H9 (cell line): ENCODE measurements around the gene CYP2J2. TPM values are rescaled to one million over a fixed set of nuclear protein-coding genes. Genes with fewer than 3 reads are reported as not detected.

Source experiments
- DNase-seq: peaks from one replicate; pipeline ENCODE4 v3.0.0-alpha.2; 2017
- H2AFZ ChIP-seq: one replicate; pipeline ENCODE4 v1.6.1; 2013; ENCODE audit warnings: mild to moderate bottlenecking, low read length, control low read depth, moderate library complexity
- H2AK5ac ChIP-seq: 2 replicates; pipeline ENCODE4 v1.6.1; 2013; ENCODE audit warnings: low read length, control low read depth, mixed read lengths; ENCODE audit not compliant: insufficient read length
- H2BK120ac ChIP-seq: one replicate; pipeline ENCODE4 v1.6.1; 2013; ENCODE audit warnings: low read depth, mild to moderate bottlenecking, low read length, control low read depth, inconsistent platforms; ENCODE audit not compliant: poor library complexity, severe bottlenecking
- H2BK12ac ChIP-seq: 2 replicates; pipeline ENCODE4 v1.6.1; 2013; ENCODE audit warnings: low read length, control low read depth, mixed read lengths, low read depth; ENCODE audit not compliant: insufficient read length
- H2BK15ac ChIP-seq: 2 replicates; pipeline ENCODE4 v1.6.1; 2013; ENCODE audit warnings: low read depth, low read length, control low read depth
- H2BK20ac ChIP-seq: one replicate; pipeline ENCODE4 v1.6.1; 2013; ENCODE audit warnings: low read depth, mild to moderate bottlenecking, low read length, control low read depth, inconsistent platforms; ENCODE audit not compliant: poor library complexity, severe bottlenecking
- H2BK5ac ChIP-seq: 2 replicates; pipeline ENCODE4 v1.6.1; 2013; ENCODE audit warnings: low read length, control low read depth, mixed read lengths; ENCODE audit not compliant: insufficient read length
- H3K14ac ChIP-seq: 2 replicates; pipeline ENCODE4 v1.6.1; 2013; ENCODE audit warnings: low read length, control low read depth; ENCODE audit not compliant: insufficient read depth
- H3K18ac ChIP-seq: 2 replicates; pipeline ENCODE4 v1.6.1; 2013; ENCODE audit warnings: low read depth, mild to moderate bottlenecking, mixed read lengths, low read length, control low read depth; ENCODE audit not compliant: insufficient read length
- H3K23ac ChIP-seq: 2 replicates; pipeline ENCODE4 v1.6.1; 2013; ENCODE audit warnings: low read length, control low read depth, mixed read lengths, low read depth; ENCODE audit not compliant: insufficient read length
- H3K23me2 ChIP-seq: 2 replicates; pipeline ENCODE4 v1.6.1; 2013; ENCODE audit warnings: low read depth, mild to moderate bottlenecking, mixed read lengths, low read length, control low read depth; ENCODE audit not compliant: insufficient read length, poor library complexity, severe bottlenecking
- H3K27ac ChIP-seq: 2 replicates; pipeline ENCODE4 v1.5.1; 2013; ENCODE audit warnings: low read length, control low read depth, mixed read lengths, low read depth; ENCODE audit not compliant: insufficient read length
- H3K27me3 ChIP-seq: 2 replicates; pipeline ENCODE4 v1.6.1; 2013; ENCODE audit warnings: low read length, control low read depth, inconsistent platforms; ENCODE audit not compliant: insufficient read depth
- H3K4ac ChIP-seq: 2 replicates; pipeline ENCODE4 v1.6.1; 2013; ENCODE audit warnings: low read depth, mild to moderate bottlenecking, control low read depth, inconsistent platforms, low read length, moderate library complexity
- H3K4me1 ChIP-seq: 2 replicates; pipeline ENCODE4 v1.6.1; 2013; ENCODE audit warnings: low read length, control low read depth, inconsistent platforms; ENCODE audit not compliant: insufficient read depth
- H3K4me2 ChIP-seq: 2 replicates; pipeline ENCODE4 v1.6.1; 2013; ENCODE audit warnings: low read length, control low read depth, mixed read lengths; ENCODE audit not compliant: insufficient read length, insufficient read depth
- H3K56ac ChIP-seq: 2 replicates; pipeline ENCODE4 v1.6.1; 2013; ENCODE audit warnings: low read depth, mild to moderate bottlenecking, mixed read lengths, low read length, control low read depth; ENCODE audit not compliant: insufficient read length
- H3K79me1 ChIP-seq: 2 replicates; pipeline ENCODE4 v1.6.1; 2013; ENCODE audit warnings: low read depth, mild to moderate bottlenecking, moderate library complexity, low read length, control low read depth, inconsistent platforms; ENCODE audit not compliant: insufficient read depth, poor library complexity, severe bottlenecking
- H3K79me2 ChIP-seq: 2 replicates; pipeline ENCODE4 v1.6.1; 2013; ENCODE audit warnings: low read length, control low read depth, inconsistent platforms; ENCODE audit not compliant: insufficient read depth
- H3K9ac ChIP-seq: 2 replicates; pipeline ENCODE4 v1.6.1; 2013; ENCODE audit warnings: low read length, control low read depth, mixed read lengths; ENCODE audit not compliant: insufficient read length; ENCODE audit errors: extremely low read depth
- H3K9me3 ChIP-seq: one replicate; pipeline ENCODE4 v1.6.1; 2013; ENCODE audit warnings: low read depth, low read length, inconsistent platforms; ENCODE audit not compliant: control insufficient read depth
- H3T11ph ChIP-seq: one replicate; pipeline ENCODE4 v1.6.1; 2013; ENCODE audit warnings: mild to moderate bottlenecking, low read length, control low read depth, inconsistent platforms
- H4K20me1 ChIP-seq: one replicate; pipeline ENCODE4 v1.6.1; 2013; ENCODE audit not compliant: control insufficient read depth, insufficient read length, insufficient read depth
- H4K5ac ChIP-seq: 2 replicates; pipeline ENCODE4 v1.6.1; 2013; ENCODE audit warnings: low read depth, mild to moderate bottlenecking, mixed read lengths, low read length, control low read depth; ENCODE audit not compliant: insufficient read length
- H4K8ac ChIP-seq: replicated peaks from 2 replicates; pipeline ENCODE4 v1.6.1; 2013; ENCODE audit warnings: low read length, control low read depth, mixed read lengths, low read depth; ENCODE audit not compliant: insufficient read length
- H4K91ac ChIP-seq: 2 replicates; pipeline ENCODE4 v1.6.1; 2013; ENCODE audit warnings: low read depth, mild to moderate bottlenecking, moderate library complexity, mixed read lengths, low read length, control low read depth; ENCODE audit not compliant: insufficient read length
- H3K27ac Mint-ChIP-seq, 3 experiments: 2 replicates in 2 of 3; 3 replicates in 1 of 3; pipeline ENCODE4 v1.8.0; 2020 to 2021; ENCODE audit warnings: mixed read lengths in 3 of 3, mild to moderate bottlenecking in 1 of 3, moderate library complexity in 1 of 3
- H3K27me3 Mint-ChIP-seq: 2 replicates; pipeline ENCODE4 v1.8.0; 2021; ENCODE audit warnings: low read depth, mild to moderate bottlenecking, moderate library complexity, mixed read lengths
- H3K36me3 Mint-ChIP-seq, 3 experiments: 2 replicates in 2 of 3; 3 replicates in 1 of 3; pipeline ENCODE4 v1.8.0; 2020 to 2021; ENCODE audit warnings: low read depth in 3 of 3, mixed read lengths in 3 of 3; ENCODE audit not compliant: insufficient read depth in 1 of 3
- H3K4me1 Mint-ChIP-seq, 2 experiments: 2 replicates each; pipeline ENCODE4 v1.8.0; 2020; ENCODE audit warnings: mixed read lengths in 2 of 2
- H3K4me3 Mint-ChIP-seq, 2 experiments: 2 replicates in 1 of 2; 3 replicates in 1 of 2; pipeline ENCODE4 v1.8.0; 2020 to 2021; ENCODE audit warnings: mild to moderate bottlenecking in 2 of 2, mixed read lengths in 2 of 2, moderate library complexity in 1 of 2
- H3K9me3 Mint-ChIP-seq, 2 experiments: 2 replicates in 1 of 2; 3 replicates in 1 of 2; pipeline ENCODE4 v1.8.0; 2020; ENCODE audit warnings: mild to moderate bottlenecking in 2 of 2, mixed read lengths in 2 of 2, moderate library complexity in 1 of 2
- CTCF ChIP-seq: fragments of 200-600 bp; sonication (generic); conservative IDR thresholded peaks from 3 replicates; pipeline ENCODE4 v1.8.0; 2021; ENCODE audit warnings: antibody characterized with exemption, mild to moderate bottlenecking
- WGBS: extraction: QIAGEN DNeasy Blood & Tissue Kit; methylation state at CpG from one replicate; pipeline ENCODE4 v1.1.7; 2013; ENCODE audit warnings: missing lambda C conversion rate, low lambda C conversion rate, mixed read lengths; ENCODE audit not compliant: insufficient read length; ENCODE audit errors: extremely low coverage; 5-methylcytosine and 5-hydroxymethylcytosine counted together
- total RNA-seq: library from RNA; stranded (reverse); gene quantifications from 2 replicates; pipeline ENCODE4 v1.2.1, GENCODE V29; 2021

The CYP2J2 gene
- total RNA-seq, 1 experiment from 2014 or later, result 0.57 TPM

DNA sequence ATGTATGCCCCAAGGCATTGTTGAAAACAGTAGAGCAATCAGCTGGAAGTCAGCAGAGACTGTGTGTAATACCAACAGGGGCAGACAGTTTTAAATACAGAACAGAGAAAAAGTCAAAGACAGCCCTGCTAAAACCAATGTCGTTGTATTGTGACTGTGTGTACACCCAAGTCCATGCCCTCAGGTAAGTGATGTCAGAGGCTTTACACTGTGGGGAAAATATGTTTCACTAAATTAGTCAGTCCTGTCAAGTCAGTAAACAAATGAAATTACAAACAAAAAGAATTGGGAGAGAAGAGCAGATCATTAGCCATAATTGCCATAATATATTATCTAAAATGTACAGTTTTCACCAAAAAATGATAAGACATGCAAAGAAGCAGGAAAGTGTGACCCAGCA is 2.4 kb upstream of the CYP2J2 start:
- Histone ChIP-seq H3K14ac (no peak overlapping the region), H3K9ac (no peak overlapping the region), H3K23ac (no peak overlapping the region), H4K20me1 (no peaks in the 10 kb centered on the region), H3K4me2 (no peak overlapping the region), H3K79me1 (no peaks in the 10 kb centered on the region), H3K27me3 (no peaks in the 10 kb centered on the region; the same call in 1 of the 2 replicates), H3K4ac (no peak overlapping the region), H3K23me2 (peaks cover 5% of the 10 kb centered on the region), H2BK5ac (no peak overlapping the region), H2BK12ac (no peak overlapping the region), H3K18ac (no peak overlapping the region), H3K79me2 (no peaks in the 10 kb centered on the region), H4K8ac (no peak overlapping the region), H3K9me3 (no peaks in the 10 kb centered on the region), H2AK5ac (no peak overlapping the region), H3K4me1 (no peaks in the 10 kb centered on the region), H4K5ac (no peak overlapping the region), H2BK15ac (no peak overlapping the region), H2BK120ac (no peak overlapping the region), H3K56ac (no peak overlapping the region), H3K27ac (no peak overlapping the region), H2AFZ (no peak overlapping the region), H4K91ac (no peak overlapping the region), H3T11ph (no peak overlapping the region), H2BK20ac (no peak overlapping the region)
- Mint-ChIP-seq H3K27ac (no peak overlapping the region), H3K4me3 (no peak overlapping the region), H3K4me1 (peaks cover 10% of the 10 kb centered on the region in 2 experiments; a peak in 3 of 4 replicates), H3K27me3 (peaks cover 60% of the 10 kb centered on the region), H3K9me3 (peaks cover 0 to 6% of the 10 kb centered on the region in 2 experiments; a peak in 3 of 5 replicates), H3K36me3 (no peaks in the 10 kb centered on the region)
- WGBS, result no CpG with 5 or more reads among the region's 1 CpG
- no peak for TF ChIP-seq CTCF
- no peak for DNase-seq
